ENCODE measurements around the gene RASSF1. TPM values are rescaled to one million over a fixed set of nuclear protein-coding genes. Genes with fewer than 3 reads are reported as not detected.

RASSF1 gene
- total RNA-seq, 1 experiment from 2014 or later = 15.8 TPM

- Histone ChIP-seq H4K8ac (replicated peaks; ENCODE audit: insufficient read length, low read depth, low read length) (no peak overlapping the region), H3K23ac (ENCODE audit: insufficient read length, low read depth, low read length) (no peak overlapping the region), H3K9me3 (ENCODE audit: control insufficient read depth, low read depth, low read length) (no peaks in the 10 kb centered on the region), H3K18ac (ENCODE audit: insufficient read length, low read depth, low read length) (no peak overlapping the region), H2BK12ac (ENCODE audit: insufficient read length, low read depth, low read length) (no peak overlapping the region), H3K27ac (ENCODE audit: insufficient read length, low read depth, low read length) (no peak overlapping the region), H2BK120ac (ENCODE audit: low read depth, low read length, poor library complexity, severe bottlenecking) (no peak overlapping the region), H3K4me2 (ENCODE audit: insufficient read depth, insufficient read length, low read length) (no peak overlapping the region), H2BK15ac (ENCODE audit: low read depth, low read length) (no peak overlapping the region), H3K27me3 (ENCODE audit: insufficient read depth, low read length) (no peaks in the 10 kb centered on the region), H3K79me2 (ENCODE audit: insufficient read depth, low read length) (peaks cover 8% of the 10 kb centered on the region; the same call in 1 of the 2 replicates), H3K9ac (ENCODE audit: extremely low read depth, insufficient read length, low read length) (no peak overlapping the region), H3K23me2 (ENCODE audit: insufficient read length, low read depth, low read length, poor library complexity, severe bottlenecking) (peaks cover 24% of the 10 kb centered on the region), H3K14ac (ENCODE audit: insufficient read depth, low read length) (no peak overlapping the region), H2BK5ac (ENCODE audit: insufficient read length, low read length) (no peak overlapping the region), H3K56ac (ENCODE audit: insufficient read length, low read depth, low read length) (no peak overlapping the region), H4K20me1 (ENCODE audit: control insufficient read depth, insufficient read depth, insufficient read length) (no peaks in the 10 kb centered on the region), H2BK20ac (ENCODE audit: low read depth, low read length, poor library complexity, severe bottlenecking) (no peak overlapping the region), H4K5ac (ENCODE audit: insufficient read length, low read depth, low read length) (no peak overlapping the region), H2AFZ (ENCODE audit: low read length) (no peak overlapping the region), H3K79me1 (ENCODE audit: insufficient read depth, low read depth, low read length, poor library complexity, severe bottlenecking) (peaks cover 6% of the 10 kb centered on the region), H3T11ph (ENCODE audit: low read length) (no peak overlapping the region), H2AK5ac (ENCODE audit: insufficient read length, low read length) (no peak overlapping the region), H4K91ac (ENCODE audit: insufficient read length, low read depth, low read length) (no peak overlapping the region), H3K4ac (ENCODE audit: low read depth, low read length) (no peak overlapping the region), H3K4me1 (ENCODE audit: insufficient read depth, low read length) (peaks cover 6% of the 10 kb centered on the region; the same call in 1 of the 2 replicates)
- Mint-ChIP-seq H3K9me3 (no peaks in the 10 kb centered on the region), H3K27ac (no peak overlapping the region), H3K4me3 (no peak overlapping the region), H3K27me3 (ENCODE audit: low read depth) (no peaks in the 10 kb centered on the region; the same call in 1 of the 2 replicates), H3K36me3 (ENCODE audit: insufficient read depth in 1 of 3, low read depth in 3 of 3) (peaks cover 16 to 34% (median 19%) of the 10 kb centered on the region in 3 experiments), H3K4me1 (peaks cover 20 to 36% of the 10 kb centered on the region in 2 experiments)
- no CpG with 5 or more reads among the region's 2 CpGs for WGBS (ENCODE audit: extremely low coverage, insufficient read length, low lambda C conversion rate)
- no peak for DNase-seq
- no peak for TF ChIP-seq CTCF (conservative IDR thresholded peaks at IDR 0.05)
Observed at GRCh38 chr3:50325113-50325480, 15.5 kb downstream of the RASSF1 start.
